ENCODE measurements around the gene DGCR2.

GRCh38 chr22:19128946-19129727 is 6.9 kb upstream of the DGCR2 start:
- TF ChIP-seq SRF (IDR thresholded peaks at IDR 0.05; ENCODE audit: low read depth): no peak
- TF ChIP-seq CBX3 (IDR thresholded peaks at IDR 0.05; ENCODE audit: low read depth): no peak
- no peak for TF ChIP-seq ELF1 (IDR thresholded peaks at IDR 0.05; ENCODE audit: borderline replicate concordance, low read depth)
- no peak for TF ChIP-seq POLR2AphosphoS5 (IDR thresholded peaks at IDR 0.05; ENCODE audit: low read depth, low read length)
- no peak for TF ChIP-seq ZBTB33 (IDR thresholded peaks at IDR 0.05; ENCODE audit: extremely low read depth, insufficient replicate concordance, low read length)
- TF ChIP-seq CTCF (IDR thresholded peaks at IDR 0.05 in 2 of 3, conservative IDR thresholded peaks at IDR 0.05 in 1 of 3; ENCODE audit: borderline replicate concordance in 1 of 3, insufficient read depth in 1 of 3, low read depth in 2 of 3, low read length in 2 of 3): no peak
- no peak for TF ChIP-seq CEBPB (IDR thresholded peaks at IDR 0.05; ENCODE audit: low read depth)
- TF ChIP-seq ATF3 (IDR thresholded peaks at IDR 0.05): no peak
